Bronchial epithelial cell (primary cell): ENCODE data around the gene HOXB8. TPM values are rescaled to one million over a fixed set of nuclear protein-coding genes. Genes with fewer than 3 reads are reported as not detected.

ENCODE experiments used
- DNase-seq: peaks from one replicate; pipeline ENCODE4 v3.0.0-alpha.2; 2010; ENCODE audit warnings: low read depth
- FAIRE-seq: peaks from 2 replicates; lab custom pipeline; 2011; peaks lifted over from hg19 to GRCh38; lab: Jason Lieb, UNC
- H3K27me3 ChIP-seq: 2 replicates; pipeline ENCODE4 v1.5.1; 2011; ENCODE audit warnings: low read length; ENCODE audit not compliant: control insufficient read depth, insufficient read depth
- H3K36me3 ChIP-seq: 2 replicates; pipeline ENCODE4 v1.5.1; 2011; ENCODE audit warnings: low read length; ENCODE audit not compliant: control insufficient read depth, insufficient read depth
- H3K4me3 ChIP-seq: 2 replicates; pipeline ENCODE4 v1.5.1; 2011; ENCODE audit warnings: mild to moderate bottlenecking, low read depth, low read length, control low read depth
- total RNA-seq: library from RNA; depleted of rRNA; stranded (reverse); fragments of >200 nt; gene quantifications from 2 replicates; pipeline ENCODE4 v1.2.1, GENCODE V29; 2014
- TF ChIP-seq, protein P1 (sequence below): IDR thresholded peaks from 2 replicates; pipeline ENCODE4 v1.5.1; 2011; ENCODE audit warnings: mild to moderate bottlenecking, moderate library complexity, low read length, control low read depth, inconsistent platforms; ENCODE audit not compliant: insufficient read depth, severe bottlenecking

The HOXB8 gene
- total RNA-seq, 1 donor from 2014 or later: not detected

DNA sequence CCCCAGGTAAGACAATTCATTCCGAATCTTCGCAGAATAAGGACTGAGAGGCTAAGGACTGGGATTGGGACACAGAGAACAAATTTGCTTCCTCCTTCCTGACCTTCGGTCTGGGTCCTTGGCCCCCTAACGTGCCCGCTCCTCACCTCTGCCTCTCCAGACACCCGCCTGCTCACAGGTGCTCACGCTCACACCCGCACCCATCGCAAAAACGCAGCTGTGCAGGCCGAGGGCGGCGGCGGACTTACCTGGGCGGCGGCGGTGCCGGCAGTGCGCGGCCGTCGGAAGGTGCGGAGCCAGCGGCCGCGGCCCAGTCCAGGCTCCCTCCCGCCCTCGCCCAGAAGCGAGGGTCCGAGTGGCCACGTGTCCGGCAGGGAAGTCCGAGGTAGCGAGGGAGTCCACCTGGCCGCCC, 18.2 kb upstream of the HOXB8 start:
- TF ChIP-seq, protein P1, sequence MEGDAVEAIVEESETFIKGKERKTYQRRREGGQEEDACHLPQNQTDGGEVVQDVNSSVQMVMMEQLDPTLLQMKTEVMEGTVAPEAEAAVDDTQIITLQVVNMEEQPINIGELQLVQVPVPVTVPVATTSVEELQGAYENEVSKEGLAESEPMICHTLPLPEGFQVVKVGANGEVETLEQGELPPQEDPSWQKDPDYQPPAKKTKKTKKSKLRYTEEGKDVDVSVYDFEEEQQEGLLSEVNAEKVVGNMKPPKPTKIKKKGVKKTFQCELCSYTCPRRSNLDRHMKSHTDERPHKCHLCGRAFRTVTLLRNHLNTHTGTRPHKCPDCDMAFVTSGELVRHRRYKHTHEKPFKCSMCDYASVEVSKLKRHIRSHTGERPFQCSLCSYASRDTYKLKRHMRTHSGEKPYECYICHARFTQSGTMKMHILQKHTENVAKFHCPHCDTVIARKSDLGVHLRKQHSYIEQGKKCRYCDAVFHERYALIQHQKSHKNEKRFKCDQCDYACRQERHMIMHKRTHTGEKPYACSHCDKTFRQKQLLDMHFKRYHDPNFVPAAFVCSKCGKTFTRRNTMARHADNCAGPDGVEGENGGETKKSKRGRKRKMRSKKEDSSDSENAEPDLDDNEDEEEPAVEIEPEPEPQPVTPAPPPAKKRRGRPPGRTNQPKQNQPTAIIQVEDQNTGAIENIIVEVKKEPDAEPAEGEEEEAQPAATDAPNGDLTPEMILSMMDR: no peak
- H3K36me3 ChIP-seq: no peaks in the 10 kb centered on the region
- no peak for FAIRE-seq
- no peak for DNase-seq
- no peak overlapping the region for H3K4me3 ChIP-seq
- H3K27me3 ChIP-seq: peaks cover 92% of the 10 kb centered on the region

DNA sequence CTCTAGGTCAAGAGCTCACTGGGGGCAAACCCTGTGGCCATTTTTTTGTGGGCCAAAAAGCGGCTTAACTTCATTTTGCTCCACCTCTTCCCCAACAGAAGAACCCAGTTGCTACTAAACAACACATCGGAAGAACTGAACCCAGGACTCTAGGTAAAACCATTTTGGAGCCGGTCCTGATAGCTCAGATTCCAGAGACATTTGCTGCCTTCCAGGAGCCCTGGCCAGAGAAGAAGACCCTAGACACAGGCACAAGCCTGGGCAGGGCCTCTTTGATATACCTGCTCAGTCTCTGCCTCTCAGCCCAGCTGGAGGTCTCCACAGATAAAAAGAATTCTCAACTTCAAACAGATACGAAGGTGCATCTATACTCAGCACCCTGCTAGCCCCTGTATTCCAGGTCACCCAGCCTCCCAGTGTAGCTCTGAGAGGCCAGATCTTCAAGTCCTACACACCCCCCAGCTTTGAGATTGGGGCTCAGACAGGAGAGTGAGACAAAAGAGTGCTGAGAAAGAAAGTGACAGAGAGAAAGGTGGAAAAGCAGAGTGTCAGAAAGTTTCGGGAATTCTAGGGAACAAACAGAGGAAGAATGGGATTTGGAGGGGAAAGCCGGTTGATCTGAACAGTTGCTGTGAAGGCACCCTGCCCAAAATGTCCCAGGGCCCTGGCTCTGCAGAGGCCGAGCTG, 17.6 kb upstream of the HOXB8 start:
- Histone ChIP-seq H3K4me3 (no peak overlapping the region), H3K36me3 (no peaks in the 10 kb centered on the region), H3K27me3 (peaks cover 93% of the 10 kb centered on the region)
- FAIRE-seq: no peak
- no peak for DNase-seq
- TF ChIP-seq, protein P1: no peak

DNA sequence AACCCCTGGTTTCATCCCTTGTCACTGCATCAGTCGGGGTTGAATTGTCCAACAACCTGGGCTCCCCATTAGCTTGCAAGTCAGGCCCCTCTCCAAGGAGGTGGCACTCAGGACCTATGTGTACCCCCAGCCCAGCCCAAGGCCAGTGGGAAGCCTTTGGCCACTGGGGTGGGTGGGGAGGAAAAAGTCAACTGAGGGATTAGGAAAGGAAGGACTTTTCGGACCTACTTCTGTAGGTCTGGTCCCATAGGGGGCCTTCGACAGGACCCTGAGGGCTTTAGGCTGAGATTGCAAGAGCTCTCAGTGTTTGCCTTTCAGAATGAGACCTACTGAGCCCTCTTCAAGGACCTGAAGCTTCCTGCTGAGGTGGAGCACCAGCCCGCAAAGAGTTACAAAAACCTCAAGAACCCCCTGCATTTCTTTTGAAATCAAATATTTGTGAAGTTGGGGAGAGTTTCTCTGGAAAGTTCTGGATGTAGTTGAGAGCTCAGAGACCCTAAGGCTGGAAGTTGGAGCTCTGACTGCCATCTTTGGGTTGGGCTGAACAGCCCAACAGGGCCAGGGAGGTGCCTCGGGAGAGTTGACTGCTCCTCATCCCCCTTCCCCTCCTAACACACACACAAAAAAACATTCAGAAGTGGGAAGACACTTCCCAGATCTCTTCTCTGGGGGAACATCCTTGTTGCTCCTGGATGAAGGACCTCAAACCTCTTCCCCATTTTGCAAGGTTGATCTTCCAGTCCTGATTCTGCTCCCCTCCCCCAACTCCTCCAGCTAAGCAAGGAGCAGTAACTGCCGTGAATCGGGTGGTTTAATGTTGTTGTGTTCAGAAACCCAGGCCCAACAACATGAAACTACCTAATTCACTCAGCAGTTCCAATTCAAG, 16.8 kb upstream of the HOXB8 start:
- Histone ChIP-seq H3K36me3 (no peaks in the 10 kb centered on the region), H3K27me3 (peaks cover 92% of the 10 kb centered on the region), H3K4me3 (no peak overlapping the region)
- no peak for FAIRE-seq
- DNase-seq: no peak
- TF ChIP-seq, protein P1: no peak

DNA sequence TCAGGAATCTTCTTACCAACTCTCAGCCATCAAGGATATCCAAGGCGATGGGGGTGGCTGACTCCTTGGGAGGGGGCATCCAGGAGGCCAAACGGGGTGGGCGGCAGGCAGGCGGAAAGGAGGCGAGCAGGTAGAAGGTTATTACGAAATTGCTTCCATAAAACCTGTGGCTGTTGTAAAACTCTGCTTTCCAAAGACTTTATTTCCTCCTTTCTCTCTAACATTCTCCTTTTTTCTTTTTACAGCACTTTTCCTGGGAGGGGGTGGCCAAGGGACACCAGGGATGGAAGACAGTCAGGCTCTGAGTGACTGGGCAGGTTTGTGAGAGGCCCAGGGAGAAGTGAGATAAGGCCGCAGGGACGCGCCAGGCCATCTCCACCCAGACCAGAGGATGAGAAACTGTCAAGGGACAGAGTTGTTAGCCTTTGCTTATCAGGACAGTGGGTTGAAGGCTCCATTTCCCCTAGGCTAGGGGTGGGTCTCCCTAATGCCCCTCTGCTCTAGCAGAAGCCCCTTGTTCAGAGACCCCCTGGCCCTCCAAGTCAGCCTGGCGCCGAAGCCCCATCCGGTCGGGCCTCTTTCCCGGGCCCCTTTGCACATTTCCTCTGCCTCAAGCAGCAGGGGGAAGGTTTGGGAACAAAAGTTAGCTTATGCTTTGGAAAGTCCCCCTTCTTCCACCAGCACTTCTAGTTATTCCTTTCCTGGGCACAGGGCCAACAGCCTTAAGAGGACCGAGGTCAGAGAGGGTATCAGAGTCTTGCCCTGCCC, 16.0 kb upstream of the HOXB8 start:
- no peaks in the 10 kb centered on the region for H3K36me3 ChIP-seq
- TF ChIP-seq, protein P1: no peak
- no peak for DNase-seq
- H3K4me3 ChIP-seq: no peak overlapping the region
- no peak for FAIRE-seq
- peaks cover 91% of the 10 kb centered on the region for H3K27me3 ChIP-seq

DNA sequence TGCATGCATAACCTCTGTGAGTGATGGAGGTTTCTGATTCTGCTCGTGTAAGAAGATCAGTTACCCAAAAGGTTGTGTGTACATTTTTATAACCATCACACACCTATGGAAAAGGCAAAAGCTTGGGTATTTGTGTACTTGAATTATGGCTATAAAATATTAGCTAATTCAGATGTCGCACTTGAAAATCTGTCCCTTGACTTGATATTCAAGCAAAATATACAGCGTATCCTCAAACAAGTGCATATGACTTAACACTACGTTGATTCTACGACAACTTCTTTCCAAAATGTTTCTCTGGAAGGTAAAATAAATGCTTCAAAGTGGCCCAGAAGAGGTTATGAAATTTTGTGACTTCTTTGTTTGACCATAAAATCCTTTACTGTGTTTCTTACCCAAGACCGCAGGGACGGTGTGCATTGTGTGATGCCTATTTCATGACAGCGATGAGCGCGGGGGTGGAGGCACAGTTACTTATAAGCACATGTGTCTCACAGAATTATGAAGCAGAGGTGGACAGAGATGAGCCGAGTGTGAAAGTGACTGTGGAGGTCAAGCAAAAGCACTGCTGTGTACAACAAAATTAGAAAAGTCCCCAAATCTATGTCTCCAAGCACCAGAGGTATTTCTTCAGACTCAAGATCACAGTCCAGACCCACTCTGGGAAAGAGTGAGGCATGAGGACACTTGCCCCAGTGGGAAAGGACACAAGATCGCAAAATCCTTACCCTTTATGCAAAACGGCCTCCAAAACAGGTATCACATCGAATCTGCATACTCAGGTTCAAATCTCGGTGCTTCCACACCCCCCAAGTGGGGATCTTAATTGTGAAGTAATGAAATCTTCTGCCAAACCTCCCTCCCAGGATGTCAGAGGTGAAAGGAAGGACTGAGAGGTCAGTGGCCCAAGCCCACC, 15.2 kb upstream of the HOXB8 start:
- H3K27me3 ChIP-seq: peaks cover 88% of the 10 kb centered on the region
- H3K36me3 ChIP-seq: no peaks in the 10 kb centered on the region
- FAIRE-seq: no peak
- TF ChIP-seq, protein P1: no peak
- no peak for DNase-seq
- no peak overlapping the region for H3K4me3 ChIP-seq
